K562 (cell line): ENCODE results near the gene DTNBP1.

Experiments used
- EP300 ChIP-seq: IDR thresholded peaks from 2 replicates; pipeline ENCODE4 v1.6.1; 2012; ENCODE audit warnings: low read length, improper control_type of control experiment
- NR1H2 ChIP-seq: sonication (generic); formaldehyde crosslinking; IDR thresholded peaks from 2 replicates; pipeline ENCODE4 v1.4.0; 2020; ENCODE audit warnings: mild to moderate bottlenecking, missing genetic modification reagents
- RBM39 ChIP-seq: fragments of 200-400 bp; formaldehyde crosslinking; optimal IDR thresholded peaks from 2 replicates; pipeline ENCODE3; 2018; ENCODE audit warnings: low read depth, low read length
- STAG1 ChIP-seq: sonication (generic); formaldehyde crosslinking; IDR thresholded peaks from 2 replicates; pipeline ENCODE4 v1.5.0; 2020; ENCODE audit warnings: missing genetic modification reagents, borderline replicate concordance
- TF ChIP-seq, protein P1 (sequence below): fragments of 150-350 bp; IDR thresholded peaks from 2 replicates; pipeline ENCODE4 v1.6.1; 2014; ENCODE audit warnings: low read depth, mild to moderate bottlenecking, low read length, borderline replicate concordance
- TF ChIP-seq, protein P2 (sequence below): fragments of 200-600 bp; sonication (generic); IDR thresholded peaks from one replicate; pipeline ENCODE4 v1.6.1; 2012; ENCODE audit warnings: mild to moderate bottlenecking, low read depth, low read length, inconsistent platforms
- TF ChIP-seq, protein P3 (sequence below), 3 experiments: IDR thresholded peaks in 2 of 3; conservative IDR thresholded peaks in 1 of 3; 2 replicates each; pipeline ENCODE4 v1.5.1; 2011 to 2012; ENCODE audit warnings: low read length in 3 of 3, mild to moderate bottlenecking in 3 of 3, control low read depth in 2 of 3, improper control_type of control experiment in 1 of 3, inconsistent platforms in 1 of 3, low read depth in 1 of 3, mixed read lengths in 1 of 3, moderate library complexity in 1 of 3; ENCODE audit not compliant: insufficient read depth in 2 of 3

DNA sequence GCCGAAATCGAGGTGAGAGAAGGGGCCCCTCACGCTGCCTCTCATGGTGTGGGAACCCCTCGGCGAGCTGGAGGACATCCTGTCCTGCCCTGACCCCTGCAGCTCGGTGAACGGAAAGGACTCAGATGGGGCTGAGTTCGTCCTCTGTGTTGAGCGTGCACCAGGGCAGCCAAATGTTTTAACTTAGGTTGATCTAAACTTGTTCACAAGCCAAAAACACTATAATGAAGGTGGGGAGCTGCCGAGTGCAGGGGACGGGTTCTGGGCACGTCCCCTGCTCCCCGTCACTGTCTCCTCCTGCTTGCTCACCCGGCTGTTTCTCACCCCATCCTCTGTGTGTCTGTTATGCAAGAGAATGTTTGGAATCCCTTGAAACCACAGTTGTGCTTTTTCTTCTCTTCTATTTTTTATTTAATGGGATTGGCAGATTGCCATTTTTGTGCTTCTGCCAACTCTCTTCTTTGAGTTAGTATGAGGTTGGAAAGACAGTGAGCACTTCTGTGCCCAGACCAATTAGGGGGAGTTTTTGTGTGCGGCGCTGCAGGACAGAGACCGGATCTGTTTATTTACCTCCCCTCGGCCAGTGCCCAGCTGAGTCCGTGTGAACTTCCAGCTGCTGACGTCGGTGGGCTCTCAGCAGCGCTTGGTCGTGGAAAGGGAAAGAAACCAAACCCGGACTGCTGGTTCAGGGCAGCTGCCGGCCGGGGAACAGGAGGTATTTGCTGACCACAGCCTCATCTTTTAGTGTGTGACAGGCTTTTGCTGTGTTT, 158.1 kb downstream of the DTNBP1 start:
- TF ChIP-seq EP300: no peak
- TF ChIP-seq STAG1 (CRISPR knock-in tag): no peak
- TF ChIP-seq, protein P1, sequence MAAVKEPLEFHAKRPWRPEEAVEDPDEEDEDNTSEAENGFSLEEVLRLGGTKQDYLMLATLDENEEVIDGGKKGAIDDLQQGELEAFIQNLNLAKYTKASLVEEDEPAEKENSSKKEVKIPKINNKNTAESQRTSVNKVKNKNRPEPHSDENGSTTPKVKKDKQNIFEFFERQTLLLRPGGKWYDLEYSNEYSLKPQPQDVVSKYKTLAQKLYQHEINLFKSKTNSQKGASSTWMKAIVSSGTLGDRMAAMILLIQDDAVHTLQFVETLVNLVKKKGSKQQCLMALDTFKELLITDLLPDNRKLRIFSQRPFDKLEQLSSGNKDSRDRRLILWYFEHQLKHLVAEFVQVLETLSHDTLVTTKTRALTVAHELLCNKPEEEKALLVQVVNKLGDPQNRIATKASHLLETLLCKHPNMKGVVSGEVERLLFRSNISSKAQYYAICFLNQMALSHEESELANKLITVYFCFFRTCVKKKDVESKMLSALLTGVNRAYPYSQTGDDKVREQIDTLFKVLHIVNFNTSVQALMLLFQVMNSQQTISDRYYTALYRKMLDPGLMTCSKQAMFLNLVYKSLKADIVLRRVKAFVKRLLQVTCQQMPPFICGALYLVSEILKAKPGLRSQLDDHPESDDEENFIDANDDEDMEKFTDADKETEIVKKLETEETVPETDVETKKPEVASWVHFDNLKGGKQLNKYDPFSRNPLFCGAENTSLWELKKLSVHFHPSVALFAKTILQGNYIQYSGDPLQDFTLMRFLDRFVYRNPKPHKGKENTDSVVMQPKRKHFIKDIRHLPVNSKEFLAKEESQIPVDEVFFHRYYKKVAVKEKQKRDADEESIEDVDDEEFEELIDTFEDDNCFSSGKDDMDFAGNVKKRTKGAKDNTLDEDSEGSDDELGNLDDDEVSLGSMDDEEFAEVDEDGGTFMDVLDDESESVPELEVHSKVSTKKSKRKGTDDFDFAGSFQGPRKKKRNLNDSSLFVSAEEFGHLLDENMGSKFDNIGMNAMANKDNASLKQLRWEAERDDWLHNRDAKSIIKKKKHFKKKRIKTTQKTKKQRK: no peak
- no peak for TF ChIP-seq RBM39
- TF ChIP-seq, protein P2, sequence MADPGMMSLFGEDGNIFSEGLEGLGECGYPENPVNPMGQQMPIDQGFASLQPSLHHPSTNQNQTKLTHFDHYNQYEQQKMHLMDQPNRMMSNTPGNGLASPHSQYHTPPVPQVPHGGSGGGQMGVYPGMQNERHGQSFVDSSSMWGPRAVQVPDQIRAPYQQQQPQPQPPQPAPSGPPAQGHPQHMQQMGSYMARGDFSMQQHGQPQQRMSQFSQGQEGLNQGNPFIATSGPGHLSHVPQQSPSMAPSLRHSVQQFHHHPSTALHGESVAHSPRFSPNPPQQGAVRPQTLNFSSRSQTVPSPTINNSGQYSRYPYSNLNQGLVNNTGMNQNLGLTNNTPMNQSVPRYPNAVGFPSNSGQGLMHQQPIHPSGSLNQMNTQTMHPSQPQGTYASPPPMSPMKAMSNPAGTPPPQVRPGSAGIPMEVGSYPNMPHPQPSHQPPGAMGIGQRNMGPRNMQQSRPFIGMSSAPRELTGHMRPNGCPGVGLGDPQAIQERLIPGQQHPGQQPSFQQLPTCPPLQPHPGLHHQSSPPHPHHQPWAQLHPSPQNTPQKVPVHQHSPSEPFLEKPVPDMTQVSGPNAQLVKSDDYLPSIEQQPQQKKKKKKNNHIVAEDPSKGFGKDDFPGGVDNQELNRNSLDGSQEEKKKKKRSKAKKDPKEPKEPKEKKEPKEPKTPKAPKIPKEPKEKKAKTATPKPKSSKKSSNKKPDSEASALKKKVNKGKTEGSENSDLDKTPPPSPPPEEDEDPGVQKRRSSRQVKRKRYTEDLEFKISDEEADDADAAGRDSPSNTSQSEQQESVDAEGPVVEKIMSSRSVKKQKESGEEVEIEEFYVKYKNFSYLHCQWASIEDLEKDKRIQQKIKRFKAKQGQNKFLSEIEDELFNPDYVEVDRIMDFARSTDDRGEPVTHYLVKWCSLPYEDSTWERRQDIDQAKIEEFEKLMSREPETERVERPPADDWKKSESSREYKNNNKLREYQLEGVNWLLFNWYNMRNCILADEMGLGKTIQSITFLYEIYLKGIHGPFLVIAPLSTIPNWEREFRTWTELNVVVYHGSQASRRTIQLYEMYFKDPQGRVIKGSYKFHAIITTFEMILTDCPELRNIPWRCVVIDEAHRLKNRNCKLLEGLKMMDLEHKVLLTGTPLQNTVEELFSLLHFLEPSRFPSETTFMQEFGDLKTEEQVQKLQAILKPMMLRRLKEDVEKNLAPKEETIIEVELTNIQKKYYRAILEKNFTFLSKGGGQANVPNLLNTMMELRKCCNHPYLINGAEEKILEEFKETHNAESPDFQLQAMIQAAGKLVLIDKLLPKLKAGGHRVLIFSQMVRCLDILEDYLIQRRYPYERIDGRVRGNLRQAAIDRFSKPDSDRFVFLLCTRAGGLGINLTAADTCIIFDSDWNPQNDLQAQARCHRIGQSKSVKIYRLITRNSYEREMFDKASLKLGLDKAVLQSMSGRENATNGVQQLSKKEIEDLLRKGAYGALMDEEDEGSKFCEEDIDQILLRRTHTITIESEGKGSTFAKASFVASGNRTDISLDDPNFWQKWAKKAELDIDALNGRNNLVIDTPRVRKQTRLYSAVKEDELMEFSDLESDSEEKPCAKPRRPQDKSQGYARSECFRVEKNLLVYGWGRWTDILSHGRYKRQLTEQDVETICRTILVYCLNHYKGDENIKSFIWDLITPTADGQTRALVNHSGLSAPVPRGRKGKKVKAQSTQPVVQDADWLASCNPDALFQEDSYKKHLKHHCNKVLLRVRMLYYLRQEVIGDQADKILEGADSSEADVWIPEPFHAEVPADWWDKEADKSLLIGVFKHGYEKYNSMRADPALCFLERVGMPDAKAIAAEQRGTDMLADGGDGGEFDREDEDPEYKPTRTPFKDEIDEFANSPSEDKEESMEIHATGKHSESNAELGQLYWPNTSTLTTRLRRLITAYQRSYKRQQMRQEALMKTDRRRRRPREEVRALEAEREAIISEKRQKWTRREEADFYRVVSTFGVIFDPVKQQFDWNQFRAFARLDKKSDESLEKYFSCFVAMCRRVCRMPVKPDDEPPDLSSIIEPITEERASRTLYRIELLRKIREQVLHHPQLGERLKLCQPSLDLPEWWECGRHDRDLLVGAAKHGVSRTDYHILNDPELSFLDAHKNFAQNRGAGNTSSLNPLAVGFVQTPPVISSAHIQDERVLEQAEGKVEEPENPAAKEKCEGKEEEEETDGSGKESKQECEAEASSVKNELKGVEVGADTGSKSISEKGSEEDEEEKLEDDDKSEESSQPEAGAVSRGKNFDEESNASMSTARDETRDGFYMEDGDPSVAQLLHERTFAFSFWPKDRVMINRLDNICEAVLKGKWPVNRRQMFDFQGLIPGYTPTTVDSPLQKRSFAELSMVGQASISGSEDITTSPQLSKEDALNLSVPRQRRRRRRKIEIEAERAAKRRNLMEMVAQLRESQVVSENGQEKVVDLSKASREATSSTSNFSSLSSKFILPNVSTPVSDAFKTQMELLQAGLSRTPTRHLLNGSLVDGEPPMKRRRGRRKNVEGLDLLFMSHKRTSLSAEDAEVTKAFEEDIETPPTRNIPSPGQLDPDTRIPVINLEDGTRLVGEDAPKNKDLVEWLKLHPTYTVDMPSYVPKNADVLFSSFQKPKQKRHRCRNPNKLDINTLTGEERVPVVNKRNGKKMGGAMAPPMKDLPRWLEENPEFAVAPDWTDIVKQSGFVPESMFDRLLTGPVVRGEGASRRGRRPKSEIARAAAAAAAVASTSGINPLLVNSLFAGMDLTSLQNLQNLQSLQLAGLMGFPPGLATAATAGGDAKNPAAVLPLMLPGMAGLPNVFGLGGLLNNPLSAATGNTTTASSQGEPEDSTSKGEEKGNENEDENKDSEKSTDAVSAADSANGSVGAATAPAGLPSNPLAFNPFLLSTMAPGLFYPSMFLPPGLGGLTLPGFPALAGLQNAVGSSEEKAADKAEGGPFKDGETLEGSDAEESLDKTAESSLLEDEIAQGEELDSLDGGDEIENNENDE: no peak
- TF ChIP-seq, protein P3, sequence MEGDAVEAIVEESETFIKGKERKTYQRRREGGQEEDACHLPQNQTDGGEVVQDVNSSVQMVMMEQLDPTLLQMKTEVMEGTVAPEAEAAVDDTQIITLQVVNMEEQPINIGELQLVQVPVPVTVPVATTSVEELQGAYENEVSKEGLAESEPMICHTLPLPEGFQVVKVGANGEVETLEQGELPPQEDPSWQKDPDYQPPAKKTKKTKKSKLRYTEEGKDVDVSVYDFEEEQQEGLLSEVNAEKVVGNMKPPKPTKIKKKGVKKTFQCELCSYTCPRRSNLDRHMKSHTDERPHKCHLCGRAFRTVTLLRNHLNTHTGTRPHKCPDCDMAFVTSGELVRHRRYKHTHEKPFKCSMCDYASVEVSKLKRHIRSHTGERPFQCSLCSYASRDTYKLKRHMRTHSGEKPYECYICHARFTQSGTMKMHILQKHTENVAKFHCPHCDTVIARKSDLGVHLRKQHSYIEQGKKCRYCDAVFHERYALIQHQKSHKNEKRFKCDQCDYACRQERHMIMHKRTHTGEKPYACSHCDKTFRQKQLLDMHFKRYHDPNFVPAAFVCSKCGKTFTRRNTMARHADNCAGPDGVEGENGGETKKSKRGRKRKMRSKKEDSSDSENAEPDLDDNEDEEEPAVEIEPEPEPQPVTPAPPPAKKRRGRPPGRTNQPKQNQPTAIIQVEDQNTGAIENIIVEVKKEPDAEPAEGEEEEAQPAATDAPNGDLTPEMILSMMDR (IDR thresholded peaks at IDR 0.05 in 2 of 3, conservative IDR thresholded peaks at IDR 0.05 in 1 of 3; ENCODE audit: insufficient read depth in 2 of 3, low read depth in 1 of 3, low read length in 3 of 3): no peak
- TF ChIP-seq NR1H2 (CRISPR knock-in tag): no peak
